CD14-positive monocyte (primary cell): ENCODE results near the gene TPST1. TPM values are rescaled to one million over a fixed set of nuclear protein-coding genes. Genes with fewer than 3 reads are reported as not detected.

Source experiments
- DNase-seq, 3 donors: peaks; one replicate each; pipeline ENCODE4 v3.0.0-alpha.2; 2011 to 2022
- H2AFZ ChIP-seq: 2 replicates; pipeline ENCODE4 v1.6.0; 2012; ENCODE audit warnings: mild to moderate bottlenecking, low read depth, low read length, inconsistent platforms; ENCODE audit not compliant: insufficient read depth, poor library complexity, severe bottlenecking
- H3K27ac ChIP-seq, 2 donors: 1 replicate in 1 of 2; 2 replicates in 1 of 2; pipeline ENCODE4 v1.5.1; 2012 to 2013; ENCODE audit warnings: low read length in 2 of 2, control low read depth in 1 of 2, inconsistent platforms in 1 of 2, low read depth in 1 of 2, mild to moderate bottlenecking in 1 of 2
- H3K27me3 ChIP-seq, 2 donors: one replicate each; pipeline versions ENCODE4 v1.6.0 to v1.6.1; 2011 to 2013; ENCODE audit warnings: low read length in 2 of 2; ENCODE audit not compliant: control insufficient read depth in 2 of 2, insufficient read depth in 2 of 2
- H3K36me3 ChIP-seq, 2 donors: replicated peaks in 1 of 2; 1 replicate in 1 of 2; 2 replicates in 1 of 2; pipeline versions ENCODE4 v1.5.1 to v1.6.1; 2012 to 2013; ENCODE audit warnings: low read length in 2 of 2, control low read depth in 1 of 2, inconsistent platforms in 1 of 2, mild to moderate bottlenecking in 1 of 2; ENCODE audit not compliant: insufficient read depth in 2 of 2, control insufficient read depth in 1 of 2
- H3K4me1 ChIP-seq, 2 donors: 1 replicate in 1 of 2; 2 replicates in 1 of 2; pipeline versions ENCODE4 v1.5.1 to v1.6.1; 2012 to 2013; ENCODE audit warnings: low read length in 2 of 2, control low read depth in 1 of 2, inconsistent platforms in 1 of 2, mild to moderate bottlenecking in 1 of 2, moderate library complexity in 1 of 2; ENCODE audit not compliant: insufficient read depth in 2 of 2, control insufficient read depth in 1 of 2
- H3K4me2 ChIP-seq: replicated peaks from 2 replicates; pipeline ENCODE3; 2012; ENCODE audit warnings: low read length, moderate library complexity, mild to moderate bottlenecking; ENCODE audit not compliant: poor library complexity, severe bottlenecking; ENCODE audit errors: extremely low read depth
- H3K4me3 ChIP-seq, 3 experiments: fragments of 200-600 bp in 1 of 3; sonication (generic) in 1 of 3; replicated peaks in 1 of 3; 1 replicate in 2 of 3; 2 replicates in 1 of 3; pipeline ENCODE4 v1.5.1; 2011 to 2013; ENCODE audit warnings: low read length in 3 of 3, mild to moderate bottlenecking in 3 of 3, control low read depth in 2 of 3, low read depth in 2 of 3, inconsistent platforms in 1 of 3, moderate library complexity in 1 of 3
- H3K79me2 ChIP-seq: 2 replicates; pipeline ENCODE4 v1.6.0; 2012; ENCODE audit warnings: mild to moderate bottlenecking, control low read depth, inconsistent platforms, low read length, moderate library complexity; ENCODE audit not compliant: insufficient read depth
- H3K9ac ChIP-seq: 2 replicates; pipeline ENCODE4 v1.6.0; 2017; ENCODE audit warnings: low read length, mild to moderate bottlenecking; ENCODE audit not compliant: insufficient read depth, poor library complexity, severe bottlenecking
- H3K9me3 ChIP-seq, 2 donors: replicated peaks in 1 of 2; 1 replicate in 1 of 2; 2 replicates in 1 of 2; pipeline versions ENCODE4 v1.5.1 to v1.6.1; 2012 to 2013; ENCODE audit warnings: low read length in 2 of 2, control low read depth in 1 of 2; ENCODE audit not compliant: control insufficient read depth in 1 of 2, insufficient read depth in 1 of 2
- H4K20me1 ChIP-seq: 2 replicates; pipeline ENCODE4 v1.6.0; 2012; ENCODE audit warnings: mild to moderate bottlenecking, low read length, control low read depth, moderate library complexity; ENCODE audit not compliant: insufficient read depth
- H3K27ac Mint-ChIP-seq, 7 donors: one replicate each; pipeline ENCODE4 v1.8.0; 2020; ENCODE audit warnings: mild to moderate bottlenecking in 7 of 7, mixed read lengths in 7 of 7, moderate library complexity in 6 of 7, inconsistent platforms in 2 of 7
- H3K27me3 Mint-ChIP-seq, 3 donors: one replicate each; pipeline ENCODE4 v1.8.0; 2021 to 2022; ENCODE audit warnings: low read depth in 3 of 3, mild to moderate bottlenecking in 3 of 3, mixed read lengths in 3 of 3, moderate library complexity in 3 of 3, inconsistent platforms in 1 of 3
- H3K36me3 Mint-ChIP-seq, 2 donors: one replicate each; pipeline ENCODE4 v1.8.0; 2020; ENCODE audit warnings: mixed read lengths in 2 of 2, inconsistent platforms in 1 of 2, mild to moderate bottlenecking in 1 of 2
- H3K4me1 Mint-ChIP-seq: one replicate; pipeline ENCODE4 v1.8.0; 2020; ENCODE audit warnings: mild to moderate bottlenecking, mixed read lengths
- H3K4me3 Mint-ChIP-seq, 2 donors: one replicate each; pipeline ENCODE4 v1.8.0; 2020; ENCODE audit warnings: mild to moderate bottlenecking in 2 of 2, mixed read lengths in 2 of 2, moderate library complexity in 1 of 2
- H3K9me3 Mint-ChIP-seq, 7 donors: one replicate each; pipeline ENCODE4 v1.8.0; 2020 to 2022; ENCODE audit warnings: mixed read lengths in 7 of 7, mild to moderate bottlenecking in 6 of 7, moderate library complexity in 6 of 7, inconsistent platforms in 2 of 7
- CTCF ChIP-seq: fragments of 200-600 bp; IDR thresholded peaks from one replicate; pipeline ENCODE4 v1.8.0; 2022; ENCODE audit warnings: antibody characterized with exemption, mild to moderate bottlenecking
- WGBS: methylation state at CpG from one replicate; pipeline ENCODE4 v1.1.5; 2013; ENCODE audit warnings: missing lambda C conversion rate; ENCODE audit not compliant: insufficient coverage; 5-methylcytosine and 5-hydroxymethylcytosine counted together
- intact Hi-C, 2 donors: fragments of 100-400 bp; cut with micrococcal nuclease; formaldehyde crosslinking; loops; one replicate each; pipeline versions ENCODE4 v1.15.0 to v1.15.1; 2023
- polyA plus RNA-seq, 3 donors: library from polyadenylated mRNA; depleted of rRNA in 1 of 3; unstranded in 2 of 3; stranded (reverse) in 1 of 3; fragments of 300-500 nt in 2 of 3; fragments of >200 nt in 1 of 3; fragmentation: Illumina TruSeq in 2 of 3; gene quantifications; 1 replicate in 2 of 3; 2 replicates in 1 of 3; pipeline ENCODE4 v1.2.3, GENCODE V29; 2012 to 2021

The TPST1 gene
- polyA plus RNA-seq, 3 donors = 0.54 to 4.8 (median 4.2) TPM

GRCh38 chr7:66357087-66357486, 152.0 kb downstream of the TPST1 start:
- 88% methylated on average over 1 of the region's 3 CpGs for WGBS
- H3K27ac Mint-ChIP-seq = no peak overlapping the region
- intact Hi-C loops = no loop called here
- no peak overlapping the region for H2AFZ ChIP-seq
- no peak for DNase-seq
- no peak overlapping the region for H3K4me2 ChIP-seq
- H4K20me1 ChIP-seq = no peaks in the 10 kb centered on the region
- H3K27me3 ChIP-seq = no peaks in the 10 kb centered on the region
- H3K79me2 ChIP-seq = no peaks in the 10 kb centered on the region
- no peaks in the 10 kb centered on the region for H3K36me3 ChIP-seq
- no peak overlapping the region for H3K4me3 ChIP-seq
- peaks cover 0 to 2% (median 0%) of the 10 kb centered on the region in 7 donors for H3K9me3 Mint-ChIP-seq
- TF ChIP-seq CTCF = no peak
- no peak overlapping the region for H3K27ac ChIP-seq
- no peak overlapping the region for H3K4me3 Mint-ChIP-seq
- H3K27me3 Mint-ChIP-seq = peaks cover 0 to 5% (median 0%) of the 10 kb centered on the region in 3 donors
- peaks cover 5 to 6% of the 10 kb centered on the region in 2 donors for H3K4me1 ChIP-seq
- no peaks in the 10 kb centered on the region for H3K36me3 Mint-ChIP-seq
- no peaks in the 10 kb centered on the region for H3K9me3 ChIP-seq
- peaks cover 12% of the 10 kb centered on the region for H3K4me1 Mint-ChIP-seq
- no peak overlapping the region for H3K9ac ChIP-seq

GRCh38 chr7:66359656-66360211, 154.6 kb downstream of the TPST1 start:
- TF ChIP-seq CTCF = no peak
- no peaks in the 10 kb centered on the region for H3K9me3 ChIP-seq
- Mint-ChIP-seq H3K36me3 (no peaks in the 10 kb centered on the region), H3K4me1 (peaks cover 8% of the 10 kb centered on the region), H3K4me3 (no peak overlapping the region), H3K27me3 (peaks cover 0 to 8% (median 0%) of the 10 kb centered on the region in 3 donors), H3K9me3 (peaks cover 0 to 2% (median 0%) of the 10 kb centered on the region in 7 donors), H3K27ac (peak overlapping the region in 2 of 7 donors; percentile 19 to 42)
- no peaks in the 10 kb centered on the region for H4K20me1 ChIP-seq
- intact Hi-C loops = no loop called here
- H3K4me2 ChIP-seq = no peak overlapping the region
- DNase-seq = no peak
- no peak overlapping the region for H3K4me3 ChIP-seq
- H3K4me1 ChIP-seq = peaks cover 5 to 6% of the 10 kb centered on the region in 2 donors
- no peaks in the 10 kb centered on the region for H3K79me2 ChIP-seq
- H3K27me3 ChIP-seq = no peaks in the 10 kb centered on the region
- no peak overlapping the region for H3K9ac ChIP-seq
- H3K36me3 ChIP-seq = no peaks in the 10 kb centered on the region
- no peak overlapping the region for H3K27ac ChIP-seq
- WGBS = 34% methylated on average over 9 of the region's 11 CpGs
- H2AFZ ChIP-seq = peak overlapping the region; percentile 54
